Ishikawa (cell line): ENCODE results near the gene ASTN2.

Experiments
- CEBPB ChIP-seq: IDR thresholded peaks from 2 replicates; pipeline ENCODE4 v1.6.1; 2012
- CREB1 ChIP-seq: IDR thresholded peaks from 2 replicates; pipeline ENCODE4 v1.6.1; 2012; ENCODE audit warnings: low read depth
- EGR1 ChIP-seq: IDR thresholded peaks from 2 replicates; pipeline ENCODE4 v1.6.1; 2012
- EP300 ChIP-seq: IDR thresholded peaks from 2 replicates; pipeline ENCODE4 v1.6.1; 2012; ENCODE audit warnings: borderline replicate concordance
- FOXM1 ChIP-seq: IDR thresholded peaks from 2 replicates; pipeline ENCODE4 v1.6.1; 2012; ENCODE audit warnings: low read depth, borderline replicate concordance
- RAD21 ChIP-seq: IDR thresholded peaks from 2 replicates; pipeline ENCODE4 v1.6.1; 2012; ENCODE audit warnings: low read depth
- TAF1 ChIP-seq: IDR thresholded peaks from 2 replicates; pipeline ENCODE4 v1.6.1; 2012; ENCODE audit warnings: low read depth, mild to moderate bottlenecking
- TCF12 ChIP-seq: IDR thresholded peaks from 2 replicates; pipeline ENCODE4 v1.6.1; 2012; ENCODE audit warnings: low read depth
- TEAD4 ChIP-seq: IDR thresholded peaks from 2 replicates; pipeline ENCODE4 v1.6.1; 2012
- YY1 ChIP-seq: IDR thresholded peaks from 2 replicates; pipeline ENCODE4 v1.6.1; 2012; ENCODE audit warnings: low read depth
- ZBTB7A ChIP-seq: IDR thresholded peaks from 2 replicates; pipeline ENCODE4 v1.6.1; 2012; ENCODE audit warnings: low read depth
- TF ChIP-seq, protein P1 (sequence below): IDR thresholded peaks from 2 replicates; pipeline ENCODE4 v1.6.1; 2012; ENCODE audit warnings: low read depth, mild to moderate bottlenecking
- TF ChIP-seq, protein P2 (sequence below): IDR thresholded peaks from 2 replicates; pipeline ENCODE4 v1.6.1; 2012
- TF ChIP-seq, protein P3 (sequence below): IDR thresholded peaks from 2 replicates; pipeline ENCODE4 v1.6.1; 2012

DNA sequence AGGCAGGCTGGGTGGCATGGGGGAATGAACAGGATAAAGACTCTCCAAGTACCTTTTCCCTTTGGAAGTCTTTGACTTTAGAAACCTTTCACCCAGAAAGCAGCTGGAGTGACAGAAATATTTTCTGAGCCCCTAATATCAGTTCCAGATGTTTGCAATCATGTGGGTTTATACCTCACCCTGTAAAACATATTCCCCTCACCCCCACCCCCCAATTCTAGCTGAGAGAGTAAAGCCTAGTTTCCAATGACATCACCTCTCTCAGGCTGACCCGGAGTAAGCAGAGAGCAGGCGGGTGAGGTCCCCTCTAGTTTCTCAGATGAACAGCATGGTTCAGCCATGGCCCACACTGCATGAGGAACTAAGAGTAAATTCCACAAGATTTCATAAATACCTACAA lies 810.6 kb downstream of the ASTN2 start:
- no peak for TF ChIP-seq CREB1
- TF ChIP-seq RAD21, result no peak
- no peak for TF ChIP-seq EP300
- TF ChIP-seq, protein P1, sequence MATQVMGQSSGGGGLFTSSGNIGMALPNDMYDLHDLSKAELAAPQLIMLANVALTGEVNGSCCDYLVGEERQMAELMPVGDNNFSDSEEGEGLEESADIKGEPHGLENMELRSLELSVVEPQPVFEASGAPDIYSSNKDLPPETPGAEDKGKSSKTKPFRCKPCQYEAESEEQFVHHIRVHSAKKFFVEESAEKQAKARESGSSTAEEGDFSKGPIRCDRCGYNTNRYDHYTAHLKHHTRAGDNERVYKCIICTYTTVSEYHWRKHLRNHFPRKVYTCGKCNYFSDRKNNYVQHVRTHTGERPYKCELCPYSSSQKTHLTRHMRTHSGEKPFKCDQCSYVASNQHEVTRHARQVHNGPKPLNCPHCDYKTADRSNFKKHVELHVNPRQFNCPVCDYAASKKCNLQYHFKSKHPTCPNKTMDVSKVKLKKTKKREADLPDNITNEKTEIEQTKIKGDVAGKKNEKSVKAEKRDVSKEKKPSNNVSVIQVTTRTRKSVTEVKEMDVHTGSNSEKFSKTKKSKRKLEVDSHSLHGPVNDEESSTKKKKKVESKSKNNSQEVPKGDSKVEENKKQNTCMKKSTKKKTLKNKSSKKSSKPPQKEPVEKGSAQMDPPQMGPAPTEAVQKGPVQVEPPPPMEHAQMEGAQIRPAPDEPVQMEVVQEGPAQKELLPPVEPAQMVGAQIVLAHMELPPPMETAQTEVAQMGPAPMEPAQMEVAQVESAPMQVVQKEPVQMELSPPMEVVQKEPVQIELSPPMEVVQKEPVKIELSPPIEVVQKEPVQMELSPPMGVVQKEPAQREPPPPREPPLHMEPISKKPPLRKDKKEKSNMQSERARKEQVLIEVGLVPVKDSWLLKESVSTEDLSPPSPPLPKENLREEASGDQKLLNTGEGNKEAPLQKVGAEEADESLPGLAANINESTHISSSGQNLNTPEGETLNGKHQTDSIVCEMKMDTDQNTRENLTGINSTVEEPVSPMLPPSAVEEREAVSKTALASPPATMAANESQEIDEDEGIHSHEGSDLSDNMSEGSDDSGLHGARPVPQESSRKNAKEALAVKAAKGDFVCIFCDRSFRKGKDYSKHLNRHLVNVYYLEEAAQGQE, result no peak
- no peak for TF ChIP-seq TAF1
- TF ChIP-seq EGR1, result no peak
- TF ChIP-seq, protein P2, sequence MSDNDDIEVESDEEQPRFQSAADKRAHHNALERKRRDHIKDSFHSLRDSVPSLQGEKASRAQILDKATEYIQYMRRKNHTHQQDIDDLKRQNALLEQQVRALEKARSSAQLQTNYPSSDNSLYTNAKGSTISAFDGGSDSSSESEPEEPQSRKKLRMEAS, result no peak
- no peak for TF ChIP-seq TEAD4
- no peak for TF ChIP-seq FOXM1
- TF ChIP-seq, protein P3, sequence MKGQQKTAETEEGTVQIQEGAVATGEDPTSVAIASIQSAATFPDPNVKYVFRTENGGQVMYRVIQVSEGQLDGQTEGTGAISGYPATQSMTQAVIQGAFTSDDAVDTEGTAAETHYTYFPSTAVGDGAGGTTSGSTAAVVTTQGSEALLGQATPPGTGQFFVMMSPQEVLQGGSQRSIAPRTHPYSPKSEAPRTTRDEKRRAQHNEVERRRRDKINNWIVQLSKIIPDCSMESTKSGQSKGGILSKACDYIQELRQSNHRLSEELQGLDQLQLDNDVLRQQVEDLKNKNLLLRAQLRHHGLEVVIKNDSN, result no peak
- TF ChIP-seq CEBPB, result no peak
- TF ChIP-seq ZBTB7A, result no peak
- TF ChIP-seq YY1, result no peak
- TF ChIP-seq TCF12, result no peak
